Measurements from ENCODE around the gene TMTC2.

The TMTC2 gene

GRCh38 chr12:83147341-83147740 lies 460.6 kb downstream of the TMTC2 start:
- H3K4me3 ChIP-seq (replicated peaks; ENCODE audit: low read depth, low read length), result no peak overlapping the region
- DNase-seq (ENCODE audit: extremely low read depth, low read depth), result no peak
- no peak for TF ChIP-seq CTCF (IDR thresholded peaks at IDR 0.05; ENCODE audit: low read depth, low read length, missing control alignments)

- TF ChIP-seq CTCF (IDR thresholded peaks at IDR 0.05; ENCODE audit: low read depth, low read length, missing control alignments), result no peak
- no peak for DNase-seq (ENCODE audit: extremely low read depth, low read depth)
- H3K4me3 ChIP-seq (replicated peaks; ENCODE audit: low read depth, low read length), result no peak overlapping the region
Measured at GRCh38 chr12:83149987-83150386, 463.3 kb downstream of the TMTC2 start.

- TF ChIP-seq CTCF (IDR thresholded peaks at IDR 0.05; ENCODE audit: low read depth, low read length, missing control alignments), result no peak
- H3K4me3 ChIP-seq (replicated peaks; ENCODE audit: low read depth, low read length), result no peak overlapping the region
- no peak for DNase-seq (ENCODE audit: extremely low read depth, low read depth)
Measured at GRCh38 chr12:83150465-83151189, 463.9 kb downstream of the TMTC2 start.

GRCh38 chr12:83153177-83153576 lies 466.5 kb downstream of the TMTC2 start:
- no peak for TF ChIP-seq CTCF (IDR thresholded peaks at IDR 0.05; ENCODE audit: low read depth, low read length, missing control alignments)
- DNase-seq (ENCODE audit: extremely low read depth, low read depth), result no peak
- no peak overlapping the region for H3K4me3 ChIP-seq (replicated peaks; ENCODE audit: low read depth, low read length)

GRCh38 chr12:83156815-83157214 lies 470.1 kb downstream of the TMTC2 start:
- H3K4me3 ChIP-seq (replicated peaks; ENCODE audit: low read depth, low read length), result no peak overlapping the region
- TF ChIP-seq CTCF (IDR thresholded peaks at IDR 0.05; ENCODE audit: low read depth, low read length, missing control alignments), result no peak
- DNase-seq (ENCODE audit: extremely low read depth, low read depth), result no peak

- no peak overlapping the region for H3K4me3 ChIP-seq (replicated peaks; ENCODE audit: low read depth, low read length)
- DNase-seq (ENCODE audit: extremely low read depth, low read depth), result no peak
- TF ChIP-seq CTCF (IDR thresholded peaks at IDR 0.05; ENCODE audit: low read depth, low read length, missing control alignments), result no peak
Measured at GRCh38 chr12:83157604-83158003, 470.9 kb downstream of the TMTC2 start.

All from HFF-Myc (cell line).